ENCODE measurements around the gene REG4. TPM values are rescaled to one million over a fixed set of nuclear protein-coding genes. Genes with fewer than 3 reads are reported as not detected.

The REG4 gene
- total RNA-seq, 1 donor from 2014 or later, result not detected

Other genes starting within 250 kb of the REG4 start
- gene ZNF697, start 163.2 kb downstream of the REG4 start, total RNA-seq, result 2.5 and 2.7 TPM in 2 replicates
- gene PHGDH, start 99.5 kb downstream of the REG4 start, total RNA-seq, result 87.4 and 89.1 TPM in 2 replicates
- not detected in 2 replicates for gene HMGCS2, start 42.6 kb downstream of the REG4 start, total RNA-seq
- gene ADAM30, start 85.1 kb upstream of the REG4 start, total RNA-seq, result not detected in 2 replicates

Measured in T-helper 2 cell treated with Interferon-gamma antibody and Interleukin-4, amounts not matched to agents 100 ng/mL and 5 ng/mL, for 36 hours (primary cell).